ENCODE measurements around the gene EXOC3L4.

Gene EXOC3L4

GRCh38 chr14:103093856-103094405 is 594 bp upstream of the EXOC3L4 start:
- no peak for DNase-seq

GRCh38 chr14:103095210-103095778 is 769 bp downstream of the EXOC3L4 start:
- DNase-seq = no peak

GRCh38 chr14:103096387-103096786 is 1.9 kb downstream of the EXOC3L4 start:
- no peak for DNase-seq

DNA sequence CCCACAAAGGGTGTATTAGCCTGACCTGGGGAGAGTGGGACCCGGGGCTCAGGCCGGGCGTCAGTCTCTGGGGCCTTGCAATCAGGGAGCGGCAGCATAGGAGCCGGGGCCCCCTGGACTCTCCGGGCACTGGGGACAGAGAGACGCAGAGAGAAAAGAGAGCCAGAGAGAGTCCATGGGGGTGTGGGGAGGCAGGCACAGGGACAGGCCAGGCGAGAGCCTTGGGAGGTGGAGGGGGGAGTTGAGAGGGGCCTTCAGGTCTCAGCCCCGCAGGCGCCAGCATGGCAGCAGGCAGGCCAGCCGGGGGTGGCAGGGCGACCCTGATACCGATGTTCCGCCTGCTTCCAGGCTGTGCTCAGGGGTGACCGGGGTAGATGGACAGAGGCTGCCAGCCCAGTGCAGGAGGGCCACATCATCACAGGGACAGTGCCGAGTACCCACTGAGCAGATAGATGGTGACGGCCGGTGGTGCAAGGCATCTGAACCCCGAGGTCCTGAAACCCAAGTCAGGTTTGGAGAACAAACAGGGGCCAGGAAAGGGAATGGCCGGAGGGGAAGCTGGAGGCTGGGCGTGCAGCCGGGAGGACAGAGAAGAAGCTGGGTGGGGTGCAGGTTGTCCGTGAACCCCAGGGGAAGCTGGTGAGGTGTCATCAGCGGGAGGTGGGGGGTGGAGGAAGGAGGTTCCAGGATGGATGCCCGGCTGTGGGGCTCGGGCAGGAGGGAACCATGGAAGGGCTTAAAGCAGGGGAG is 2.9 kb downstream of the EXOC3L4 start:
- DNase-seq = no peak

DNA sequence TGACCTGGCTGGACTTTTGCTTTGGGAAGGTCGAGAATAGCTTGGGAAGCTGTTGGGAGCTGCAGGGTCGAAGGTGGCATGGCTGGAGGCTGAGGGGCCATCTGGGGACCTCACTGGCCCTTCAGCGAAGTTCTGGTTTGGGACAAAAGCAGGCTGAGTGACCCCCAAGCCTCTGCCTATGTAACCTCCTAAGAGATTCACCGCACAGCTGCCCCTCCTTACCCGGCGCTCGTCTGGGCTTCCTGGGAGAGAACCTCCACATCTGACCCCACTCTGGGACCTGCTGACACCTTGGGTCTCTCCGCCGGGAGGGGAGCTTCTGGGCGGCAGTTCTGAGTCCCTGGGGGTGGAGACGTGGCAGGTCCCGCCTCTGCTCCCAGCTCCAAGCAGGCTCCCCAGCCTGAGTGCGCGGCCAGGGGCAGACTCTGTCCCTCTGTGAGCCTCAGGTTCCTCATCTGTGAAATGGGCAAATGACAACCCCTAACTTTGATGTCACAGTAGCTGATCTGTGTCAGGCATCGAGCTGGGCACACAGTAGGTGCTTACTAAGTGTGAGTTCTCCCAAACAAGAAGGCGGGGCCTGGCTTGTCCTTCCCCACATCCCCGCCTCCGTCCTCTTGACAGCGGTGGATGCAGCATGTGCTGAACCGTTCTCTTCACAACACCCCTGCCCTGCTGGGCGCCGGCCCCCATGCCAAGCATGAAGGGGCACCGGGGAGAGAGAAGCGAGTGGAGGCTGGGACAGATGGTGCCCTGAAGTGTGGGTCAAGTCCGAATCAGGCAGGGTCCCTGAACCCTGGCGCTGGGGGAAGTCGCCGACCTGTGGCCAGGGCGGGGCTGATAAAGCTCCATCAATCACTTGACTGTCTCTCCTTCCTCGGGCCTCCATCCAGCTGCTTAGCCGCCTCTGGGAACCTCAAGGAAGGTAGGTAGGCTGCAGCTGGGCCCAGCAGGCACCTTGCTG is 3.8 kb downstream of the EXOC3L4 start:
- DNase-seq = no peak

DNA sequence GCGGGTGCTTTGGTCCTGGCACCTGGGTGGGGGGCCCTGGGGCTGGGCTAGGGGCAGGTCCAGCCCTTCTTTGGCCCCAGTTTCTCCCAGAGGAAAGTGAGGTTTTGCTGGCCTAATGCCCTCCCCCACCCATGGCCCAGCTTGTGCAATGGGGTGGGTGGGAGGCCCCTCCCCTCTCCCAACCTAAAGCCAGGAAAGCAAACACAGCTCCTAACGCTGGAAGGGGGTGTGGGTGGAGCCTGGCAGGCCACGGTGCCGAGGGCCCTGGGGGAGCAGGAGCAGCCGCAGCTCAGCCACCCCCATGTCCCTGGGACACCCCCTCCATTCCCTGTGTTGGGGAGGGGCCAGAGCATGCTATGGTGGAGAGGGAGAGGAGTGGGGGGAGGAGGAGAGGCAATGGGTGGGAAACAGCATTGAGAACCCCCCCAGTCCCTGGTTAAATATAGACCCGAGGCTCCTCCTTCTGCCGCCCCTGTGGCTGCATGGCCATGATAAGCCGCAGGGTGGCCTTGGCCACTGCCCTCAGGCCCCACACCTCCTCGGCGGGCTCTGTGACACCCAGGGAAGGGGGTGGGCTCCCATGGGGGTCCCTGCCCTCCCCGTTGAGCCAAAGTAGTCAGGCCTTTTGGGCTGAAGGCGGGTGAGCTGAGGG is 4.7 kb downstream of the EXOC3L4 start:
- DNase-seq = no peak

- DNase-seq = no peak
Observed at GRCh38 chr14:103099733-103100280, 5.3 kb downstream of the EXOC3L4 start.

DNA sequence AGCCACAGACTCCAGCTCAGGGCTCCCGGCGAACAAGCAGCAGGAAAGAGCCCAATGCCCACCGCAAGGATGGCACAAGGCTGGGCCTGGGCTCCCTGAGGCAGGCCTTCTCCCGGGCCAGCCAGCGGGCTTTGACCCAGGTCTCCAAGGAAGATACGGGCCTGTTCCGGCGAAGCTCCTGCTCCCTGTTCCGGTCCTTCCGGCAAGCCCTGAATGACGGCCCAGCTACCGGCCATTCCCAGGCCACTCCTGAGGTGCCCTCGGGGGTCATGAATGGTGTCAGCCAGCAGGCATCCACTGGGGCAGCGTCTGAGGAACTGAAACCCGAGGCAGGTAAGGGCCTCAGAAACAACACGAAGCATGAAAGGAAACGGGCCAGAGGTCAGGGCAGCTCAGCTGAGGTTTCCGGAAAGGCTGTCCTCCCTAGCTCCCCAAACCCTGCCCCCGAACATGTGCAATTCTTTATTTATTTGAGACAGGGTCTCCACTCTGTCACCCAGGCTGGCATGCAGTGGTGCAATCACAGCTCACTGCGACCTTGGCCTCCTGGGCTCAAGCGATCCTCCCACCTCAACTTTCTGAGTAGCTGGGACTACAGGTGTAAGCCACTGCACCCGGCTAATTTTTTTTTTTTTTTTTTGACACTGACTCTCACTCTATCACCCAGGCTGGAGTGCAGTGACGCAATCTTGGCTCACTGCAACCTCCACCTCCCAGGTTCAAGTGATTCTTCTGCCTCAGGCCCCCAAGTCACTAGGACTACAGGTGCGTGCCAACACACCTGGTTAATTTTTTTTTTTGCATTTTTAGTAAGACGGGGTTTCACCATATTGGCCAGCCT is 6.0 kb downstream of the EXOC3L4 start:
- DNase-seq = no peak

DNA sequence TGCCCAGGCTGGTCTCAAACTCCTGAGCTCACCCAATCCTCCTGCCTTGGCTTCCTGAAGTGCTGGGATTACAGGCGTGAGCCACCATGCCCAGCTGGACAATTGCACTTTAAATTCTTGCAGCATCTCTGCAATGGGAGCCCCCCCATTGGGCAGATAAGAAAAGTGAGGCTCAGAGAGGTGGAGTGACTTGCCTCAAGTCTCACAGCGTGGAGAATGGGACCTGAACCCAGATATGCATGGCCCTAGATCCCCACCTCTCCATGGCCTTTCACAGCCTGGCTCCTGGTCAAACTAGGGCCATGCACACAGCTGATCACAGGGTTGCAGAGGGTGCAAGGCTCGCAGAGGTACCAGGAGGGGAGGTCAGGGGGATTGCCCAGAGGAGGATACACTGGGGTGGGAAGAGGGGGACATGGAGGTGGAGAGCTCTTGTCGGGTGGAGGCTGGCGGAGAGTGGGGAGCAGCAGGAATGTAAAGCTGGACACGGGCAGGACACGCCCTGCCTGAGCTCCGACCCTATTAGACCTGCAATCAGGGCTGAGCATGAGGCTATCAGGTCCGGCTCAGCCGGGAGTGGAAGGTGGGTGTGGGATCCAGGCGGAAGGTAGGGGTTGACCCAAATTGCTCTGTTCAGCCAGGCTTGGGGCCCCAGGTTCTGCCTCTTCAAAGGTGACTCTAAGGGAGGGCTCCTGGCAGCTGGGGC is 6.9 kb downstream of the EXOC3L4 start:
- DNase-seq = no peak

DNA sequence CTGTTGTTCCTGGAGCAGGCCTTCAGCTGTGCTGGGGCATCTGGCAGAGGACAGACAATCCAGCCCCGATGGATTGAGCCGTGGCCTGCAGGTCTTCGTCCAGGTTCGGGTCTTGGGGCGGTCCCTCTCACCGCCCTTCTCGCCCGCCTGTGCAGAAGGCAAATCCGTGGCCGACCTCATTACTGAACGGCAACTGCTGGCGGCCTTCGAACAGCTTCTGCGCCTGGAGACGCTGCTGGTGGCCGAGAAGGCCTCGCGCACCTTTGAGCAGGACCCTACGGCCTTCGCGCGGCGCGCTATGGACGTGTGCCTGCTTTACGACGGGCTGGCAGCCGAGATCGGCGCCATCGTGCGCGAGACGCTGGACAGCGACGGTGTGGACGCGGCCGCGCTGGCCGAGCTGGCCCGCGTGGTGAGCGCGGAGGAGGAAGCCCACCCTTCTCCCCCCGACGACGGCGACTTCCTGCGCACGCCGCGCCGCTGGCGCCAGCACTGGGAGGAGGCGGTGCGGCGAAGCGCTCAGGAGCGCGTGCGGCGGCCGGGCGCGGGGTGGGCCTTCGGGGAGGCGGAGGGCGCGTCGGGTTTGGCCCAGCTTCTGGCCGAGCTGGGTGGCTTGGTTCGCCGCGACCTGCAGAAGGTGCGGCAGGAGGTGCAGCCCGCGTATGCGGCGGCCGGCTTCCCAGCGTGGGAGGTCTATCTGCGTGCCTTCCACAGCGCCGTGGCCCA is 7.6 kb downstream of the EXOC3L4 start:
- no peak for DNase-seq

DNA sequence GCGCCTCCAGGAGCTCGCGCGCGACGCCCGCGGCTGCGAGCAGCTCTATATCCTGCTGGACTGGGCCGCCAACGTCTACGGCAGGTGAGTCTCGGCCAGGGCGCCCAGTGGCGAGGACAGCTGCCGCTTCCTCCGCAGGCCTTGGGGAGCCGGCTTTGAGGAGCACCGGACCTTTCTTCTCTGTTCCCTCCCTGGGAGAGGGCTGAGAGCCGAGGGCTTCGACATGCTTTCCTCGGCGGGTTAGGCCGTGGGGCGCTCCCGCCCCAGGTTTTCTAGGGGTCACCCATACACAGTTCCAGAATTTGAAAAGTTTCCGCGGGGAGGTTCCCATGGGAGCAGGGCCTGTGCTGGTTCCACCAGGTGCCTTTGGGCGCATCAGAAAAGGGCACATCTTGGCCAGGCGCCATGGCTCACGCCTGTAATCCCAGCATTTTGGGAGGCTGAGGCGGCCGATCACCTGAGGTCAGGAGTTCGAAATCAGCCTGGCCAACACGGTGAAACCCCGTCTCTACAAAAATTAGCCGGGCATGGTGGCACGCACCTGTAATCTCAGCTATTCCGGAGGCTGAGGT is 8.2 kb downstream of the EXOC3L4 start:
- no peak for DNase-seq

DNA sequence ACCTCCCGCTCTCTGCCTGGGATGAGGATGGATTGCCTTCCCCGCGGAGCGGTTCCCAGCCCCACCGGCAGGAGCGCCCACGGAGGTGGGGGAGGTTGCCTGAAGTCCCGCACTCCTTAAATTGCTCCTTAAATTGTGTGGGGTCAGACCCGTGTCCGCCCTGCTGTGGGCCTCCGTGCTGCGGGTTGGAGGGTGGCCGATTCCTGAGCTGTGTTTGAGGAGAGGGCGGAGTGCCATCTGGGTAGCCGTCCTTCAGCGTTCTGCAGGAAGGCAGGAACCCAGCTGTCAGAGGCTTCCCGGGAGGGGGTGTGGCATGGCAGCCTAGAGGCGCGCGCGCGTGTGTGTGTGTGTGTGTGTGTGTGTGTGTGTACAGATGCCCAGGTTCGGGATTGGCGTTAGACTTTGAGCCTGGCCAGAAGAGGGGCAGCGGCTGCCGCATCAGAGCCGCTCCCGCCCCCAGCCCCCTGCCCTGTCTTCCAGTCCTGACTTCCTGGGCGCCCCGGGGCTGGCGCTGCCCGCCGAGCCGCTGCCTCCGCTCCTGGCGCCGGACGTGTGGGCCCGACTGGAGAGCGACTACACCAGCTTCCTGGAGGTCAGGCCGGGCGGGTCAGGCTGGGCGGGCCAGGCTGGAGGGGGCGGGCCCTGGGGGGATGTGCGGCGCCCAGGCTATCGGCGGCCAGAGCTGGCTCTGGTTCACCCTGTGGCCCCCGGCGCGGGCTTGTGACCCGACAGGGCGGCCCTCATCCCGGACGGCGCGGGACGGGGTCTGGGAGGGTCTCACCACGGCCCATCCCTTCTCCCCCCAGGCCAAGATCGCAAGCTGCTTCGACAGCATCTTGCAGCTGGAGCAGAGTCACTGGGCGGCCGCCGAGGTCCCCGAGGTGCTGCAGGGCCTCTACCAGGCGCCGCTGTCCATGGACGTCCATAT is 9.2 kb downstream of the EXOC3L4 start:
- DNase-seq = no peak

GRCh38 chr14:103104389-103104653 is 9.8 kb downstream of the EXOC3L4 start:
- no peak for DNase-seq

DNA sequence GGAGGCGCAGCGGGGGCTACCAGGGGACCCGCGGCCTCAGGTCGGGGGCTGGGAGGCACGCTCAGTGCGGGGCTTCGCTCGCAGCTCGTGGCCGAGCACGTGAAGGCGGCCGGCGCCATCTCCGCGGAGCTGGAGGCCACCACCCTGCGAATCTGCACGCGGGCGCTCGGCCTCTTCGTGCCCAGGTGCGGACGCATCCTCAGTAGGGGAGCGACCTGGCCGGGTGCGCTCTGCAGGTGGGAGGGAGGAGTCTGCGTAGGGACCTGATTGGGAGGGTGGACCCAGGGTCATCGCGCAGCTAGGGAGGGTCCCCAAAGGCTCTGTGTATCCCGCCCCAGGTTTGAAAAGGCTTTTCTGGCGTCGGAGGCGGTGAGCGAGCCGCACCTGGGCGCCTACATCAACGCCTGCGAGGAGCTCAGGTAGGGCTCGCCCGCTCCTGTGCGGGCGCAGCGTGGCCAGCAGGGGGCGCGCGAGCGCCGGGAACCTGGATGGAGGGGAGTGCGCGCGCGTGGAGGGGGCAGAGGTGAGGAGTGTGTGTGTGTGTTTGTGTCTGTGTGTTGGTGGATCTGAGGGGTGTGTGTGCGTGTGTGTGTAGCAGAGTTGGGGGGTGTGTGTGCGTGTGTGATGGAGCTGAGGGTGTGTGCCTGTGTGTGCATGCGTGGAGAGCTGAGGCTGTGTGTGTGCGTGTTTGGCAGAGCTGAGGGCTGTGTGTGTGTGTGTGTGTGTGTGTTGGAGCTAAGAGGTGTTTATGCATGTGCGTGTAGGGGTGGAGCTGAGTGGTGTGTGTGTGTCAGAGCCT is 10.3 kb downstream of the EXOC3L4 start:
- DNase-seq = peak; percentile 80

DNA sequence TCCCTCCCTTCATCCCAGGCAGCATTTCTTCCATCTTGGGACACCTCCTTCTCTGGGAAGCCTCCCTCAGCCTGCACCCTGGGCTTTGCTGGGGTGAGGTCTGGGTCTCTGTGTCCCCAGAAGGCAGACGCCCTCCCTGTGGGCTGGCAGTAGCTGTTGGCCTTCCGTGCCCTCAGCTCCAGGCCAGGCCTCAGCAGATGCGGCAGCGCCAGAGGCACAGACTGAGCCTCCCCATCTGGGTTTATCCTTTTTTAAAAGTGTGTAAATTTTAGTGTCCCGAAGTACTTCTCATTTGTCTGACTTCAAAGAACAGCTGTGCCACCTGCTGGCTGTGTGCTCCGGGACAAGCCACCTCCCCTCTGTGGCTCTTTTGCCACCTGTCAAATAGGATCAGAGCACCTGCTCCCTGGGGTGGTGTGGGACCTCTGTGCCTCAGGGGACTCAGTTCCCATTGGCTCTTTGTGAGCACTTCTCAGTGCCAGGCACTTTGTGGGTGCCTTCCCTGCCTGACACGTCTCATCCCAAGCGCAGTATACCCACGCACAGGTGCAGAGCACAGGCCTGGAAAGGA is 11.1 kb downstream of the EXOC3L4 start:
- peak; percentile 18 for DNase-seq

DNA sequence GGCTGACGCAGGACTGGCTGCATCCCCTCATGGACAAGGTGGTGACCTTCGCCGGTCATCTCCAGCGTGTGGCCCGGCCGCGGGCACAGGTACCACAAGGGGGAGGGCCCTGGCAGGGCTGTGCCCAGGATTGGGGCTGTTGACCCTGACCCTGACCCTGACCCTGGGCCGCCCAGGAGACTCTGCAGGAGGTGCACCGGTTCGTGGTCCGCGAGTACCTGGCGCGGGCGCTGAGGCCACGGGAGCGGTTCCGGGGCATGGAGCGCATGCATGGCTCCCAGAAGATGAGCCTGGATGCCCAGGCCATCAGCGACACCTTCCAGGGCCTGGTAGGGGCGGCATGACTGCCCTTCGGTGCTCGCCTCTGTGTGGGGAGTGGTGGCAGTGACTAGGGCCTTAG is 12.9 kb downstream of the EXOC3L4 start:
- no peak for DNase-seq

- DNase-seq = no peak
Observed at GRCh38 chr14:103107941-103108748, 13.6 kb downstream of the EXOC3L4 start.

All from CD4-positive, alpha-beta T cell treated with Interleukin-17A for 4 hours (primary cell).